Activated effector memory CD4-positive, alpha-beta T cell treated with anti-CD3 and anti-CD28 coated beads, Interleukin-2, amount 50 U/mL, for 16 hours (primary cell): ENCODE results near the gene MT1X.

ENCODE experiments used
- DNase-seq: peaks from one replicate; pipeline ENCODE4 v3.0.0-alpha.2; 2020

MT1X gene

DNA sequence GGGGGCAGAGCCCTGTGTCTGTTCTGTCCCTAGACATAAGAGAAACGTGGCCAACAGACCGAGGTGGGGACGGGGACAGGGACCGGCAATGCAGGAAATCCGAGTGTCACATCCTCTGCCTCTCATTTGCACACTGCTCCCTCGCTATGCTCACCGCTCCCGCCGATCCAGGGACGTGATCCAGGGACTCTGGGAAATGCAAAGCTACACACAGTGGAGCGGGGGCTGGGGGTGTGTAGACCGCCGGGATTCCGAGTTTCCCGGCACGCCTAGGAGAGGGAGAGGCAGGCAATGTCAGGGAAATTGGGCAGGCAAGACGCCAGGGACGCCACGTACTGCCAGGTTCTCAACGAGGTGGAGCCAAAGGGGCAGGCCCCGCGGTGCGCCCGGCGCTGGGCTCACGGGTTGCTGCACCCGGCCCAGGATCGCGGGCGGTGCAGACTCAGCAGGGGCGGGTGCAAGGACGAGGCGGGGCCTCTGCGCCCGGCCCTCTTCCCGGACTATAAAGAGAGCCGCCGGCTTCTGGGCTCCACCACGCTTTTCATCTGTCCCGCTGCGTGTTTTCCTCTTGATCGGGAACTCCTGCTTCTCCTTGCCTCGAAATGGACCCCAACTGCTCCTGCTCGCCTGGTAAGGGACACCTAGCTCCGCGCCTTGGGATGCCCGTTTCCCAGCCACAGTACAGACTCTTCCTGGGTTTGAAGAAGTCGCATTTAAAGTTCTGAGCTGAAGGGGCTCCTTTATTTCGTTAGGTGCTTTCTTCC is at the start of gene MT1X:
MT1X (plus strand) TSS at position 532 of the 764 bp plus-strand sequence; CDS start at position 603, 71 bp downstream.
- DNase-seq: peak; percentile 96

DNA sequence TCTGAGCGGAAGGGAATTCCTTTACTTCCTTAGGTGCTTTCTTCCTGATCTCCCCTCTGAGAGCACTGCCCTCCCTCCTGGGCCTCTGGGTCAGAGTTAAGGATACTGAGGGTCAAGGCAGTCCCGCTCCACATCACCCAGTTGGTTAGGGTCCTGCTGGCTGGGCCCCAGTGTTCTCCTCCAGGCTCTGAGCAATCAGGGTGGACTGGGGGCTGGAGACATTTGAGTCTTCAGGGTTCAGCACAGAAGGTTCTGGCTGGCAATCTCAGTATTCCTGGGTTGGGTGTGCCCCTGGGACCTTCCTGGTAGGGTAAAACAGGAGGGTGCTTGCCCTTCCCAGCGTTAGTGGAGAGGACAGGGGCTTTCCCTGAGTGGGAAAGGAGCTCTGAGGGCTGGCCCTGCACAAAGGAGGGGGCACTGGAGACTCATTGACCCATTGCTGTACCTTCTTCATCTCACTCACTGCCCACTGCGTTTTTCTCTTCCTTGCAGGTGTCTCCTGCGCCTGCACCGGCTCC is 49.4 kb upstream of the MT1X start:
- no peak for DNase-seq

- no peak for DNase-seq
Observed at GRCh38 chr16:56633535-56633934, 48.7 kb upstream of the MT1X start.

DNA sequence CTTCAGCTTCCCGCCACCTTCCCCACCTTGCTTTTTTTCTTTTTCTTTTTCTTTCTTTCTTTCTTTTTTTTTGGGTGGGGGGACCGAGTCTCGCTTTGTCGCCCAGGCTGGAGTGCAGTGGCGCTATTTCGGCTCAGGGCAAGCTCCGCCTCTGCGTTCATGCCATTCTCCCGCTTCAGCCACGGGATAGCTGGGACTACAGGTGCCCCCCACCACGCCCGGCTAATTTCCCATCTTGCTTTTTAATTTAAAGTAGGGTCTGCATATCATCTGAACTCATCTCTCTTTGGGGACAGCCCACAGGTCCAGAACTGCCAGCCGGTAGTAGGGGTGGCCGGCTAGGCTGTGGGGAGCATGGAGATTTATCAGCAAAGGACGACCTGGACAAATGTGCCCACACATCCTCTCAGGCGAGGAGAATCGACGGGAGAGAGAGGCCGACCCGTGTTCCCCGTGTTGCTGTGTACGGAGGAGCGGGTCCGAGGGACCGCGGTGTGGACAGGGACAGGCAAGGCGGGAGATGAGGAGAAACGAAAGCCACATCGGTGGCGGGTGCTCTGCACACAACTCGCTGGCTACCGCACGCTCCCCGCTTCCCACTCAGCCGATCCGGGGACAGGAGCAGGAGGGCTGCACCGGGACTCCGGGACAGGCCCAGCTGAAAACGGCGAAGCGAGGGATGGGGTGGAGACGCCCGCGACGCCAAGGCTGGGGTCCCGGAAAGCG is 47.4 kb upstream of the MT1X start:
- no peak for DNase-seq

DNA sequence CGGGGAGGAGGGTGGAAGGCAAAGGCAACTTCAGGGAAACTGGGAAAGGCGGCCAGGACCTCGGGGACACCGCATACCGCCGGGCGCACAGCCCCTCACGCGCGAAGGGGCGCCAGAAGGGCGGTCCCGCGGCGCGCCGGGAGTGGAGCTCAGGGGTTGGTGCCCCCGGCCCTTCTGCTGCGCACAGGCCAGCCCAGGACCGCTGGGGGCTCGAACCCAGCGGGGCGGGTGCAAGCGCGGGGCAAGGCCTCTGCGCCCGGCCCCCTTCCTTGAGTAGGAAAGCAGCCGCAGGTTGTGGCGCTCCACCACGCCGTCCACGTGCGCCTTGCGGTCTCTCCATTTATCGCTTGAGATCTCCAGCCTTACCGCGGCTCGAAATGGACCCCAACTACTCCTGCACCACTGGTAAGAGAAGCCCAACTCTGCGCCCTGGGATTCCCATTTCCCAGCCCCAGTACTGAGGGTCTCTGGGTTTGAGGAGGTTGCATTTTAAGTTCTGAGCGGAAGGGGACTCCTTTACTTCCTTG is 46.8 kb upstream of the MT1X start:
- DNase-seq: no peak

DNA sequence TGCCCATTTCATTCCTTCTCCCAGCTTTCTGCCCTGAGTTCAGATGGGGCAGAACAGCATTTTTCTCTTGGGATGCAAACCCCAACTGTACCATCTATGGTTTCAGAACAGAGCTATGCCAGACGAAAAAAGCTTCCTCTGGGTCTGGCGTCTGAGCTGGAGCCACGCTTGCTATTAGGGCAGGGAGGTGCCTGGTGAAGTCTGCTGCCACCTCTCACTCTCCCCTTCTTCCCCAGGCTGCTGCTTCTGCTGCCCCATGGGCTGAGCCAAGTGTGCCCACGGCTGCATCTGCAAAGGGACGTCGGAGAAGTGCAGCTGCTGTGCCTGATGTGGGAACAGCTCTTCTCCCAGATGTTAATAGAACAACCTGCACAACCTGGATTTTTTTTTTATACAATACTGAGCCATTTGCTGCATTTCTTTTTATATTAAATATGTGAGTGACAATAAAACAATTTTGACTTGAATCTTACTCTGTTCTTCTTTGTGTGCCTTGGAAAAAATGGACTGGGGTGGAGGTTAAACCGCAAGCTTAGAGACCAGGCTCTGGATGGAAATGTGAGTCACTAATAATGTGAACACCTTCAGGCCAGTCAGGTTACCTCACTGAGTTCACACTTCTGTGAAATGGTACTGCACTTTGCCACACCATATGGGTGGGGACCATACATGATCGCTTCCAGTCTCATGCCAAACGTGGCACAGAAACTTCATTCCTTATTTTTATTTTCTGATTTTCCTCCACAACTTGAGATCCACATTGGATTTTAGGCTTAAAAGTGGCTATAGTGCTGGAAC is 45.5 kb upstream of the MT1X start:
- DNase-seq: no peak

DNA sequence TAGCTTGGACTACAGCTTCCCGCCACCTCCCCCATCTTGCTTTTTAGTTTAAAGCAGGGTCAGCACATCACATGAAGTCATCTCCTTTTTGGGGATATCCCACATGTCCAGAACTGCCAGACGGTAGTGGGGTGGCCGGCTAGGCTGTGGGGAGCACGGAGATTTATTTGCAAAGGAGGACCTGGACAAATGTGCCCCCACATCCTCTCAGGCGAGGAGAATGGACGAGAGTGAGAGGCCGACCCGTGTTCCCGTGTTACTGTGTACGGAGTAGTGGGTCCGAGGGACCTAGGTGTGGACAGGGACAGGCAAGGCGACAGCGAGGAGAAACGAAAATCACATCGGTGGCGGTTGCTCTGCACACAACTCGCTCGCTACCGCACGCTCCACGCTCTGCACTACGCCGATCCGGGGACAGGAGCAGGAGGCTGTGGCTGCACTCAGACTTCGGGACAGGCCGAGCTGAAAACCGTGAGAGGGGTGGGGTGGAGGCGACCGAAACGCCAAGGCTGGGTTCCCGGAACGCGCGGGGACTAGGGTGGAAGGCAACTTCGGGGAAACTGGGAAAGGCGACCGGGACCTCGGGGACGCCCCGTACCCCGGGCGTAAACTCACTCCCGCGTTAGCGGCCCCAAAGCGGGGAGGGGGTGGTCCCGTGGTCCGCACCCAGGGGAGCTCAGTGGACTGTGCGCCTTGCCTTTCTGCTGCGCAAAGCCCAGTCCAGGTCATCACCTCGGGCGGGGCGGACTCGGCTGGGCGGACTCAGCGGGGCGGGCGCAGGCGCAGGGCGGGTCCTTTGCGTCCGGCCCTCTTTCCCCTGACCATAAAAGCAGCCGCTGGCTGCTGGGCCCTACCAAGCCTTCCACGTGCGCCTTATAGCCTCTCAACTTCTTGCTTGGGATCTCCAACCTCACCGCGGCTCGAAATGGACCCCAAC is 44.2 kb upstream of the MT1X start, which contains the start of gene MT1A:
MT1A (plus strand) TSS at position 853 of the 937 bp plus-strand sequence; CDS start at position 926, 73 bp downstream.
- DNase-seq: no peak

- DNase-seq: no peak
Observed at GRCh38 chr16:56639045-56639444, 43.2 kb upstream of the MT1X start.

GRCh38 chr16:56640076-56640475 is 42.2 kb upstream of the MT1X start:
- no peak for DNase-seq

- no peak for DNase-seq
Observed at GRCh38 chr16:56641166-56641565, 41.1 kb upstream of the MT1X start.

- DNase-seq: peak; percentile 88
Observed at GRCh38 chr16:56643080-56643778, 39.0 kb upstream of the MT1X start.

DNA sequence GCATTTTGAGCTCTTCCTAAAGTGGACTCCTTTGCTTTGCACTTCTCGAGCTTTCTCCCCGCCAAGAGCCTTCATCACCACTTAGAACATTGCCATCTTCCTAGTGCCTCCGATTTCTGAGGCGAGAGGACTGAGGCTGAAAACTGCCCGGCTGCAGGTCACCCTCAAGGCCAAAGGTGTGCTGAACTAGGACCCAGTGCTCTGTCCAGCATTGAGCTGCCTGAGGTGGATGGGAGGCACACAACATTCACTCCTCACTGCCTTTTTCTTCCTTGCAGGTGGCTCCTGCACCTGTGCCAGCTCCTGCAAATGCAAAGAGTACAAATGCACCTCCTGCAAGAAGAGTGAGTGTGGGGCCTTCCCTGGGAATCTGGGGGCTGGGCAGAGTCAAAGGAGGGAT is 38.4 kb upstream of the MT1X start:
- no peak for DNase-seq

DNA sequence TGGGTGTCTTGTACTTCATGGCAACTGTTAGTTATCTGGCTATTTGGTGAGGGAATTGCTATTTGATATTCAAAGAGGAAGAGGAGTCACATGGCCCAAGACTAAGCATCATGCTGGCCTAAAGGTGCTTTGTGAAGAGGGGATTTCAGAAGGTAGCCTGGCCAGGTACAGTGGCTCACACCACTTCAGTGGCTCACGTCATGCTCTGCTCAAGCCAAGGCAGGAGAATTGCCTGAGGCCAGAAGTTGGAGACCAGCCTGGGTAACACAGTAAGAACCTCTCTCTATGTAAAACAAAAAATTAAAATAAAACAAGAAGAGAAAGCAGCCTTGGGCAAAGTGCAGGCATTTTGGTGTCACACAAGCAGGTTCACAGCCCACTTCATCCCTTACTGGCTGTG is 37.0 kb upstream of the MT1X start:
- no peak for DNase-seq

- no peak for DNase-seq
Observed at GRCh38 chr16:56645838-56646237, 36.4 kb upstream of the MT1X start.

DNA sequence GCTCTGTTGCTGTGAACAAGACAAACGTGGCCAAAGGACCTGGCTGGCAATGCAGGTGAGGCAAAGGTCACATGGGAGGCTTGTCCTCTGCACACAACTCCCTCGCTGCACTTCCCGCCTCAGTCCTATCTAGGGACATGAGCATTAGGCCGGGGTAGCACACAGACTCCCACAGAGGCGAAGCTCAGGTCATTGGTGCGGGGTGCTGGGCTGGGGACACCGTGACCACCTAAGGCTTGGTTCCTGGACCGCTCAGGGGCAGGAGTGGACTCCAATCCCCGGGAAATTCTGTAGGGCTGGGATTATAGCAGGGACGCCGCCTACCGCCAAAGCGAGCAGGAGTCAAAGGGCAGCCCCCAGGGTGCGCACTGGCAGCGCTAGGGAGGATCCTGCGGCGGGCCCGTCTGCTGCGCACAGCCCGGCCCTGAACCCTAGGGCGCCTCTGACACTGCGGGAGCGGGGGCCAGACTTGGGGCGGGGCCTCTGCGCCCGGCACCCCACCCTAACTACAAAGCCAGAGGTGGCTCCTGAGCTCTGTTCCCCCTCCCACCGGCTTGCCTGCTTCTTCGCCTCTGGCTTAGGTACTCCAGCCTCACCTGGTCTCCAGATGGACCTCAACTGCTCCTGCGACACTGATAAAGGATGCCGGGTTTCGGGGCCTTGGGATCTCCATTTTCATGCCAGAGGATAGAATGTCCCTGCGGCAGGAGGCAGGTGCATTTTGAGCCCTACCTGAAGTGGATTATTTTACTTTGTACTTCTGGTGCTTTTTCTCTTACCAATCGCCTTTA is 34.4 kb upstream of the MT1X start:
- no peak for DNase-seq

- no peak for DNase-seq
Observed at GRCh38 chr16:56649271-56649670, 33.0 kb upstream of the MT1X start.

DNA sequence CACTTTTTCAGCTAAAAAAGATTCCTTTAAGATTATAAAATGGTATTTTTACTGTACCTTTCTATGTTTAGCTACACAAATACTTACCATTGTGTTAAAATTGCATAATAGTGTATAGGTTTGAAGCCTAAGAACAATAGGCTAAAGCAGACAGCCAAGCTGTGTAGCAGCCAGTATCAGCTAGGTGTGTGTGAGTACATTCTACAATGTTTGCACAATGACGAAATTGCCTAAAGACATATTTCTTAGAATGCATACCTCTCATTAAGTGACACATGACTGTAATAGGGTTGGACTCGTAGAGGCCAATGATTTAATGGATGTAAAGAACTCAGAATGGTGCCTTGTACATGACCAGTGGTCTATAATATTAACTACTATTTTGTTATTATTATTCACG is 32.5 kb upstream of the MT1X start:
- DNase-seq: no peak

DNA sequence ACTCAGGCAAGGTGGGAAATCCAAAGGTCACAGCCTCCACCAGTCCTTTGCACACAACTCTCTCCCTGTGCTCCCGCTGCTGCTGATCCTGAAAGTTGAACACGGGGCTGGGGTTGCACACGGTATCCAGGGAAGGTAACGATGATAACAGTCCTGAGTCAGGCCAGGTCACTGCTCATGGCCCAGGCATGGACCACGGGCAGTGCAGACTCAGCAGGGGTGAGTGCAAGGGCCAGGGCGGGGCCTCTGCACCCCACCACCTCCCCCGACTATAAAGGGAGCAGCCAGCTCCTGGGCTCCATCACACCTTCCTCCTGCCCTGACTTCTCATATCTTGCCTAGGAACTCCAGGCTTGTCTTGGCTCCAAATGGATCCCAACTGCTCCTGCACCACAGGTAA is 30.7 kb upstream of the MT1X start, which contains the start of gene MT1B:
MT1B (plus strand) TSS at position 301 of the 400 bp plus-strand sequence; CDS start at position 369, 68 bp downstream.
- no peak for DNase-seq

DNA sequence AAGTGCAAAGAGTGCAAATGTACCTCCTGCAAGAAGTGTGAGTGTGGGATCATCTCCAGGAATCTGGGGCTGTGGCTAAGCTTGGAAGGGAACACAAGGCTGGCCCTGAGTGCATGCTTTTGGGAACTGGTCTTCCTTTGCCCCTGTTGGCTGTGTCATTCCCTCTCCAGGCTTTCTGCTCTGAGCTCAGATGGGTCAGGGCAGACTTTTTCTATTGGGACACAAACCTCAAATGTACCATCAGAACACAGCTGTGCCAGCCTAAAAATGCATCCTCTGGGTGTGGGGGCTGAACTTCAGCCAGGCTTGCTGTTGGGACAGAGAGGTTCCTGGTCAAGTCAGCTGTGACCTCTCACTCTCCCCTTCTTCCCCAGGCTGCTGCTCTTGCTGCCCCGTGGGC is 29.7 kb upstream of the MT1X start:
- no peak for DNase-seq

GRCh38 chr16:56653218-56653617 is 29.1 kb upstream of the MT1X start:
- DNase-seq: no peak
